Activated CD8-positive, alpha-beta memory T cell treated with anti-CD3 and anti-CD28 coated beads for 1 hour (primary cell): ENCODE data around the gene IMMP2L.
"Not testable (repeated sequence)": the region's sequence is repeated elsewhere in the genome, so short reads cannot be mapped to it uniquely, and the experiment has no call there.

Experiments used
- DNase-seq, 2 donors: peaks; one replicate each; pipeline ENCODE4 v3.0.0-alpha.2; 2020; ENCODE audit warnings: low read depth in 1 of 2; ENCODE audit errors: extremely low read depth in 1 of 2

The IMMP2L gene

DNA sequence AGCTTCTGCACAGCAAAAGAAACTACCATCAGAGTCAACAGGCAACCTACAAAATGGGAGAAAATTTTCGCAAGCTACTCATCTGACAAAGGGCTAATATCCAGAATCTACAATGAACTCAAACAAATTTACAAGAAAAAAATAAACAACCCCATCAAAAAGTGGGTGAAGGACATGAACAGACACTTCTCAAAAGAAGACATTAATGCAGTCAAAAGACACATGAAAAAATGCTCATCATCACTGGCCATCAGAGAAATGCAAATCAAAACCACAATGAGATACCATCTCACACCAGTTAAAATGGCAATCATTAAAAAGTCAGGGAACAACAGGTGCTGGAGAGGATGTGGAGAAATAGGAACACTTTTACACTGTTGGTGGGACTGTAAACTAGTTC, 92.4 kb downstream of the IMMP2L start:
- not testable (repeated sequence) for DNase-seq

DNA sequence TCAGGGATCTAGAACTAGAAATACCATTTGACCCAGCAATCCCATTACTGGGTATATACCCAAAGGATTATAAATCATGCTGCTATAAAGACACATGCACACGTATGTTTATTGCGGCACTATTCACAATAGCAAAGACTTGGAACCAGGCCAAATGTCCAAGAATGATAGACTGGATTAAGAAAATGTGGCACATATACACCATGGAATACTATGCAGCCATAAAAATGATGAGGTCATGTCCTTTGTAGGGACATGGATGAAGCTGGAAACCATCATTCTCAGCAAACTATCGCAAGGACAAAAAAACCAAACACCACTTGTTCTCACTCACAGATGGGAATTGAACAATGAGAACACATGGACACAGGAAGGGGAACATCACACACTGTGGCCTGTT, 96.5 kb downstream of the IMMP2L start:
- DNase-seq: not testable (repeated sequence)

DNA sequence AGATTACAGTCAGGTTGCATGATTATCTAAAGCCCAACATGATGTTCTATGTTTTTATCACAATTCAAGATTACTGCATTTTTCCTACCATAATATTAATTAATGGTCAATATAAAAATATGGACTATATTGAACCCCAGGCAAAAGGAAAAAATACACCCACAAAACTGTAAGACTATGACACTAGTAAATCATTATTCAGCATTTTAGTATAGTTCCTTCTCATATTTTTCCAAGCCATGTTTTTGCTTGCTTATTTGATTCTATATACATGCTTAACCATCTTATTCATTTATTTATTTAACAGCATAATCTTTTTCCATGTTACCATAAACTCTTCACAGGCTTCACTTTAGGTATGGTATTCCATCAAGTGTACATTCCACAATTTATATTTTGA, 101.6 kb downstream of the IMMP2L start:
- no peak for DNase-seq

DNA sequence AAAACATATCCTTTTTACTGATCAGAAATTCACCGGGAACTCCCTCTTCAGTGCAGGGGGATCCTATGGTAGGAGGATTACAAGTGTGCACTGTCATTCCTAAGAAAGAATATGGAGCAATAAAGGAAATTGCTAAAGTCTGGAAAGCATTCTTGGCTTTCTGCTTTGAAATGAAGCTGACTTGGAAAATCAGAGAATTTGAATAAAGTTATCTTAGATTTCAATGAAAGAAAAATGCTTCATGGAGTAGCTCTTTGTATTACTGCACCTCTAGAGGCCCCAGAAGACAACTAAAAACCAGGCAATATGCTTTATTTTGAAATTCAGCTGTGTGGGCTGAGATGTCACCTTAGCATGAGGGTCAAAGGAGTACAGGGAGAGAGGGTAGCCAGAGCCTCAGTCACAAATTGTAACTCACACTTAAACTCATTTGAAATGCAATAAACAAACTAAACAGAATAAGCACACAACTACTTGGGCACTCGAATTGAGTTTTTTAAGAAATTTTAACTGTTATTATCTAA, 102.5 kb downstream of the IMMP2L start:
- no peak for DNase-seq

DNA sequence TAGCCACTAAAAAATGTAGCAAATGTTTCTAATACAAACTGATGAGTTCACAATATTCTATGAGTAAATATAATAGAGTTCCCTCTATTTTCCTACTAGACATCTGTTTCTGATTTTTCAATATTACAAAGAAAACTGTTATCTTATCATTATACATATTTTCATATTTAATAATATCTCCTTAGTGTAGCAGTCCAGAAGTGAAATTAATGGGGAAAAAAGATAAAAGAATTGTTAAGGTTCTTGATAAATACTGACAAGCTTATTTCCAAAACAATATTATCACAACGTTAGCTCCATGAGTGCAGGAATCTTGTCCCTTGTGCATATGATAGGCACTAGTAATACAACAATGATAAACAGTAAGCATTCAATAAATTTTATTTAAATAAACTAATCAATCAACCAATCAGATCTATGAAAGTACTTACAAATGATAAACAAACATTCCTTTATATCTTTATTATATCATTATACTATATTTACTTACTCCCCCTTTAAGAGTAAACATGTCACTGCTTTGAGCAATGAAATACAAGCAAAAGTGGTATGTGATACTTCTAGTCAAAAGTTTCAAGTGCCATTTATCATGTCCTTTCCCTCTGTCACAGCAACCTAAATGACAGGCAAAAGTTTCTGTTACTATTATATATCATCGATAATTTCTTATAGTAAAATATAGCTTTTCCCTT, 103.1 kb downstream of the IMMP2L start:
- DNase-seq: no peak

DNA sequence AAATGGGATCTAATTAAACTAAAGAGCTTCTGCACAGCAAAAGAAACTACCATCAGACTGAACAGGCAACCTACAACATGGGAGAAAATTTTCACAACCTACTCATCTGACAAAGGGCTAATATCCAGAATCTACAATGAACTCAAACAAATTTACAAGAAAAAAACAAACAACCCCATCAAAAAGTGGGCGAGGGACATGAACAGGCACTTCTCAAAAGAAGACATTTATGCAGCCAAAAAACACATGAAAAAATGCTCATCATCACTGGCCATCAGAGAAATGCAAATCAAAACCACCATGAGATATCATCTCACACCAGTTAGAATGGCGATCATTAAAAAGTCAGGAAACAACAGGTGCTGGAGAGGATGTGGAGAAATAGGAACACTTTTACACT, 111.6 kb downstream of the IMMP2L start:
- DNase-seq: not testable (repeated sequence)

DNA sequence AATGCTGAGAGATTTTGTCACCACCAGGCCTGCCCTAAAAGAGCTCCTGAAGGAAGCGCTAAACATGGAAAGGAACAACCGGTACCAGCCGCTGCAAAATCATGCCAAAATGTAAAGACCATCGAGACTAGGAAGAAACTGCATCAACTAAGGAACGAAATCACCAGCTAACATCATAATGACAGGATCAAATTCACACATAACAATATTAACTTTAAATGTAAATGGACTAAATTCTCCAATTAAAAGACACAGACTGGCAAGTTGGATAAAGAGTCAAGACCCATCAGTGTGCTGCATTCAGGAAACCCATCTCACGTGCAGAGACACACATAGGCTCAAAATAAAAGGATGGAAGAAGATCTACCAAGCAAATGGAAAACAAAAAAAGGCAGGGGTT, 114.8 kb downstream of the IMMP2L start:
- DNase-seq: not testable (repeated sequence)

DNA sequence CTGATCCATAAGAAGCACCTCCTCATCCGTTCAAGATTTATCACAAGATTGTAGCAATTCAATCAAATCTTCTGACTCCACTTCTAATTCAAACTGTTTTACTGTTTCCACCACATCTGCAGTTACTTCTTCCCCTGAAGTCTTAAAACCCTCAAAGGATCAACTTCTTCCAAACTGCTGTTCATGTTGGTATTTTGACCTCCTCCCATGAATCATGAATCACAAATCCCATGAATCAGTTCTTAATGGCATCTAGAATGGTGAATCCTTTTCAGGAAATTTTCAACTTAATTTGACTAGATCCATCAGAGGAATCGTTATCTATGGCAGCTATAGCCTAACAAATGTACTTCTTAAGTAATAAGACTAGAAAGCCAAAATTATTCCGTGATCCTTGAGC, 122.3 kb downstream of the IMMP2L start:
- no peak for DNase-seq

DNA sequence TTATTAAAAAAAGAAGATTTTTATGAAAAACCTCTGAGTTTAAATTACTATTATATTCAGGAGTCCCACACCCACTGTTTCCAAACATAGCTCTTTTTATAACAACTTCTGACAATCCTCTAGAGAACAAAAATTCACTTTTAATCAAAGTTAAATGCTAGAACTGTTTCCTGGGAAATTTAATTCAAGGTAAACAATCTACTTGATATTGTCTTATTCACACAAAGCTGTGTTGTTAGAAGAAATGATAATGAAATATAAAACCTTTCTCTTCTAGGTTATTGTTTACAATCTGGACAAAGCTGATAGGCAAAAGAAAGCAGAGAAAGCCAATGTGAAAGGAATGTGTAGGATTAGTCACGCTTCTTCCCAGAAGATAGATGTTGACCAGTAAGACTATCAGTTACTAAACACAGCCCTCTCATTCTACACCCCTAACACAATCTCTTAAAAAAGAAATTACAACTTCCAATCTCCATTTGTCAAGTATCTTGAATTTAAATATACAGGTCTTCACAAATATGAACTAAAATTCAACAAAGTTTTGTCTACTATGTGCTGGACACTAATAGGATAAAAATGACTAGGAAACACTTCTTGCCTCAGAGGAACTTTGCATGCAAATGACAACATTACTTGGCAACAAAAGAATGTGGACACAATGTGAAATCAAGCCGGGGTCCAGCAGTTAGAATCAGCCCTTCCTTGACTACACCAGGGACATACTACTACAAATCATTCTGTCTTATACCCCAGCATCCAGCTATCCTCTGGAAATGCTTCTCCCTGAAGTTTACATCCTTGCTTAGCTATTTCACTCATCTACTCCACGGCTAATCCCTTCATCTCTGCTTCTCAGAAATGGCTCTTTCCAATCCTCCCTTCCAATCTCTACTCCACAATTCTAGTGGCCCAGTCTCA, 123.7 kb downstream of the IMMP2L start:
- DNase-seq: no peak

DNA sequence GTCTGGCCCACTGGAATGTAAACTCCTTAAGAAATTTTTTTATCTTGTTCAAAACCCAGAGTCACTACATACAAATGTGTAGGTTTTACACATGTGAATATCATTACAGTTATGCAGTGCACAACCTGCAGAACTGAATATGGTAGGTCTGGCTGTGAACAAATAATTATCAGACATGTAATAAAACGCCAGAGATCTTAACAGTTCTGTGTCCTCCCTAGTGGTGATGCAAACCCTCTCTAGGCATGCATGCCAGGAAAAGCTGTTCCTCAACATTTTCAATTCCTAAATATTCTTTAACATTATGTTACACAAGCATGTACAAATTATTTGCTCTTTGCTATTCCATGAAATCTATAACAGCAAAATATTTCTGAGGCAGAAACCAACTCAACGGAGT, 124.6 kb downstream of the IMMP2L start:
- no peak for DNase-seq

DNA sequence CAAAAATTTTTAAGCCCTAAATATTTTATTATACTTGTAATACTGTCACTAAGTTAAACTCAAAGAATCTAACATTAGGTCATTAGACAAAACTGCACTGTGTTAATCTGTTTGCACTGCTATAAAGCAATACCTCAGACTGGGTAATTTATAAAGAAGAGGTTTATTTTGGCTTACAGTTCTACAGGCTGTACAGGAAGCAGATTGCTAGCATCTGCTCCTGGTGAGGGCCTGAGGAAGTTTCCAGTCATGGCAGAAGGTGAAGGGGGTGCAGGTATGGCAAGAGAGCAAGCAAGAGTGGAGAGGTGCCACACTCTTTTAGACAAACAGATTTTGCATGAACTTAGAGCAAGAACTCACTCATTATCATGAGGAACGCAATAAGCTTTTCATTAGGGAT, 125.7 kb downstream of the IMMP2L start:
- no peak for DNase-seq

DNA sequence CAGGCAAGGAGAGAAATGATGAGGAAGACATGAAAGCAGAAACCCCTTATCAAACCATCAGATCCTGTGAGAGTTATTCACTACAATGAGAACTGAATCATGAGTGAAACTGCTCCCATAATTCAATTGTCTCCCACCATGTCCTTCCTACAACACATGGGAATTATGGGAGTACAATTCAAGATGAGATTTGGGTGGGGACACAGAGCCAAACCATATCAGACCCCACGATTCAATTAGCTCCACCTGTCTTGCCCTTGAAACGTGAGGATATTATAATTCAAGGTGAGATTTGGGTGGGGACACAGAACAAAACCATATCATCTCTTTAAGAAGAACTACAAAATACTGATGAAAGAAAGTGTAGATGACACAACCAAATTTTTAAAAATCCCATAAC, 128.9 kb downstream of the IMMP2L start:
- DNase-seq: no peak

DNA sequence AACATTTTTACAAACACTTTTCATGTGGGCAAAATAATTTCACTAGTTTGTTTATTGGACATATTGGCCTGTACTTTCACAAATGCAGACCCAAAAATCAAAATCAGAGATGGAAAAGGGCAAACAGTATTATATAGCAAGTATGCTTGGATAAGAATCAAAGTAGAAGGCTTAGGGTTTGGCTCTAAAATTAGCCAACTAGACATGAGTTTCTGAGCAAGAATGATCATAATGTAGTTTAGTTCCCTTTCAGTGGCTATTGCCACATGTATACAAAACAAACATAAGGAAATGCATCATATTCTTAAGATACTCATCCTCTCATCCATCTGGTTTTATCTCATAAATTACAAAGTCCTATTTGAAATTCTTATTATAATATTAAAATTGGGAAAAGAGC, 132.5 kb downstream of the IMMP2L start:
- no peak for DNase-seq

DNA sequence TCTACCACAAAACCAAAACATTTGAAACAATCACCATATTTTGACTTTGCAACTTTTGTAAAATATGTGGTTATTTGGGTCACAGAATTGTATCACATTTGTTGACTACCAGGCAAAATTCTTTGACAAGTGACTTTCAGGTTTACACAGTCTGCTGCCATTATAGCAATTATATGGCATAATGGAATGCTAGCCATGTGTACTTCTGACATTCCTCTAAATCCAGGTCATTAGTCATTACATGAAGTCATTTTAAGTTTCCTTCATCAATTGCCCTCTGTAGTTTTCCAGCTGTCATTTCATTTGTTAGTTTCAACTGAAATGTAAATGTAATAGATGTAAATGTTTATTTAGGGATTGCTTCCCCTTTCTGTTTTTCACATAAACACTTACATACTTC, 137.5 kb downstream of the IMMP2L start:
- no peak for DNase-seq

DNA sequence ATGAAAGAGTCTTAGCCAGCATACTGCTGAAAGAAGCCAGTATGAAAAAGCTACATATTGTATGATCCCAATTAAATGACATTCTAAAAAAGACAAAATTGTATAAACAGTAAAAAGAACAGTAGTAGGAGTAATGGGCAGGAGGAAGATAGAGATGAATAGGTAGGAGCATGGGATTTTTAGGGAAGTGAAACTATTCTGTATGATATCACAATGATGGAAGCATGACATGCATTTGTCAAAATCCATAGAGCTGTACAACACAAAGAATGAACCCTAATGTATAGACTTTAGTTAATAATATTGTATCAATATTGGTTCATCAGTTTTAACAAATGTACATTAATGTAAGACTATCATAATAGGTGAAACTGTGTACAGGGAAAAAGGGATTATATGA, 147.9 kb downstream of the IMMP2L start:
- DNase-seq: no peak

DNA sequence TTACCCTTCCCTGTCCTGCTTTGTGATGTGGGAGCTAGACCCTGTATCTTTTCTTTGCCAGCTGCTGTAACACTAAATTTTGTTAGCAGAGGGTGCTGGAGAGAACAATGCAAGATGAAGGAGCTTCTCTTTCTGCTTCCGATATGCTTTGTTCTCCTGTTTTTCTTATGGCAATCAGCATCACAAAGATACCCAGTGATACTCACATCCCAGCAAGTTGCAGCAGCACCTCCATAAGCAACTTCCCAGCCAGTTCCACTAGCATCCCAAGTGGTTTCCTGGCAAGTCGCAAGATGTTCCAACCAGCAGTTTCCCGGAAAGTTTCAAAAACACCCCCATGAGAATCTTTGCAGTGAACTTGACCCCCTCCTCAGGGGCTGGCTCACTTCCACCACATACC, 148.6 kb downstream of the IMMP2L start:
- DNase-seq: no peak

DNA sequence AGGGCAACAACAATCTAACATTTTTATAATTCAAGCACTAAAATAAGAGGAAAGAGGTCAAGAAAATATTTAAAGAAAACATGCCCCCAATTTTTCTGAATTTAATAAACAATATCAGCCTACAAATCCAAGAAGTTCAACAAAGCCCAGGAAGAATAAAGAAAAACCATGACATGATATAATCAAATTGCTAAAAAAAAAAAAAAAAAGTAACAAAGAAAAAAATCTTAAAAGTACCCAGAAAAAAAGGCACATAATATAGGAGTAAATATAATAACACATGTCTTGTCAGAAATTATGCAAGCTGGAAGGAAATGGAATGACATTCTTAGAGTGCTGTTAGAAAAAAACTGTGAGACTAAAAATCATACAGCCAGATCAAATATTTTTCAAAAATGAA, 151.4 kb downstream of the IMMP2L start:
- no peak for DNase-seq

DNA sequence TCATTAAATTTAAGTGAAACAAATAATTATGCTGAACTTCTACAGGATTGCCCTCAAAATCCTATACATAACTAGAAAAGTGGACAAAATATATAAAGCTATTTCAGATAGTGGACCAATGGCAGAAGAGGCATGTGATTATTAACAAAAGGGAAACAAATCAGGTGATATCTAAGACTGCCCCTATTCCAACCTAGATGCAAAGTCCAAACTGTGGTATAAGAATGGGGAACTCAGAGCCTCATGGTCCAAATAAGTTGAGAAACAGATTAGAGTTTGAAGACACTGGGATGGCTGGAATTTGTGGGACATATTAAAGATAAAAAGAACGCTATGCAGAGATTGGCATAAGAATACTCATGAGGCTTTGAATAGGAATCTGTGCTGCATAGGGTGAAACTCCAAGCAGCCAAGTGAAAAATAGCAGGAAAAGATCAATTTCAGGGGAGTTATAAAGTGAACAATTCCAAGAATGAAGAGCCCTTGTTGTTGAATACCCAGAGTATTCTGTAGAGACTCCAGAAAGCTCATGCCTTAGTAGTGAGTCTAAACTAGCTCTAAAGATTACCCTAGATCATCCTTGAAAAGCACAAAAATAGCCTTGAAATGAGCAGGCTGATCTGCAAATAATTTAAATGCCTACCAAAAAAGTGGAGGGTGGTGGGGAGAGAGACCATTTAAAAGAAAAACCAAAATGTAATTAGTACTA, 152.4 kb downstream of the IMMP2L start:
- no peak for DNase-seq

DNA sequence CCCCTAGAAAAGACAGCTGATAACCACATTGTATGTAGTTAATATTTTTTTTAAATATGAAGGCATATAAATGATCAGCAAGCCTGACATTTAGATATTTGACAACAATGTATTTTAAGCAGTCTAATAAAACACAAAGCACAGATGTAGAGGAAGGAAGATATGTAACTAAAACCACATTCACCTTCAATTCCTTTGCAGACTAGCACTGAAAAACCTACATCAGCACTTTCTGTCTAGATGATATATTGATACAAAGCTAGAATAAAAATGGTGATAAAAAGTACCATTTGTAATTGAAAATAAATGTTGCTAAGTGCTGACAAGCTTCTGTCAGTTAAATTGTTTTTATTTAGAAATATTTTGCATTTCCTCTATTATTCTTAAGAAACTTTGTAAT, 153.6 kb downstream of the IMMP2L start:
- DNase-seq: no peak

DNA sequence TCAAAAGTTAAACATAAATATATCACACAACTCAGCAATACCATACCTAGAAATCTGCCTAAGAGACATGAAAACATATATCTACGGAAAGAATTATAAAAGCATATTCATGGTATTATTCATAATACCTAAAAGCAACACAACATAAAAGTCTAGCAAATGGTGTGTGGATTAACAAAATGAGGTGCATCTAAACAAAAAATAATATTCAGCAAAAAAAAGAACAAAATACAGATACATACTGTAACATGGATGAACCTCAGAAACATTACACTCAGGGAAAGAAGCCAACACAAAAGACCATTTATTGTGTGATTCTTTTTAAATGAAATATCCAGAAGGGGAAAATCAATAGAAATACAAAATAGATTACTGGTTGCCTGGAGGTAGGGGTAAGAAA, 155.0 kb downstream of the IMMP2L start:
- no peak for DNase-seq

DNA sequence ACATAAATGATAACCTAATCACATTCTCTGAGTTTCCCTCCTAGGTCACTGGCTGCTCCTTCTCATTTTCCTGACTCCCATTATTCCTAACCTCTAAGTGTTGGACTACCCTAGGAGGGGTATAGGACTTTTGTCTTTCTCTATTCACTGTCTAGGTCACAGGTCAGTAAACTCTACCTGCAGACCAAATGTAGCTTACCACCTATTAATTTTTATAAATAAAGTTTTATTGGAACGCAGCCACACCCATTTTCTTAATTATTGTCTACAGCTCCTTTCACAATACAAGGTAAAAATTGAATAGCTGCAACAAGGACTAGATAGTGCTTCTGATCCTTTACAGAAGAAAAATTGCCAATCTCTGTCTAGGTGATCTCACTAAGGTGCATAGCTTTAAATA, 156.7 kb downstream of the IMMP2L start:
- no peak for DNase-seq
